NCI-H226 (cell line): ENCODE data around the gene CHIA.

Experiments used
- DNase-seq: peaks from one replicate; pipeline ENCODE4 v3.0.0-alpha.2; 2015

Gene CHIA

DNA sequence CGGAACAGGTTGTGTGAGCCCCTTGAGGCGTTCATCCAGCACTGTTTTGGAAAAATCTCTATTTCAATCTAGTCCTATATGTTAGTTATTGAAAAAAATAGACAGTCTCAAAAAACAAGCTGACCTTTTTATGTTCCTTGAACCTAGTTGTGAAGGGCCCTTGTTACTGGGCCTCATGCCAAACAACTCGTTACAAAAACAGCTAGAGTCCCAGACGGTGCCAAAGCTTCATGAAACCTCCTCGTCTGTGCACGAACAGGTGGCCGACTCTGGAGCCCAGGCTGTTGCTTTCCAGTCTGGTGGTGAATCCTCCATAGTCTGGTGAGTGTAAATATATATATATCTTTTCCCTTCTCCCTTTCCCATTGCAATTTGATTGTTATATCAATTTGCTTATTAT is at the start of gene CHIA:
Gene CHIA, plus strand, starts transcription at position 222 of the 400 bp plus-strand sequence. CDS start 19,617 bp downstream, outside the sequence.
- DNase-seq, result no peak

DNA sequence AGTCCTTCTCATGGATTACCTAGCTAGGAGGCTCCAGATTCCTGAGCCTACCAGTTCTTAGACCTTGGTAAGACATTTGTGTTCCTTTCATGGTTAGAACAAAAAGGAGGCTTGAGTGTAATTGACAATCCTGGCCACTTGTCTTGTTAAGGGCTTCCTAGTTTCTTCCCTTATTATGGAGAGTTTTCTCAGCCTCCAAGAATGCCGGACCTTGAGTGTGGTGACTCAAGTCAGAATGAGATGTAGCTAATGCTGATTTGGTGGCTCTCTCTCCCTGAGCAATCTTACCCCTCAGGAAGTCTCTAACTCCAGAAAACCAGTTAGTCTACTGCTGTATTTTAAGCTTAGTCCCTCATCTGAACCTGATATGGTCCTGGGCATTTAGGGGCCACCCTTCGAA is 48.9 kb upstream of the CHIA start:
- no peak for DNase-seq

DNA sequence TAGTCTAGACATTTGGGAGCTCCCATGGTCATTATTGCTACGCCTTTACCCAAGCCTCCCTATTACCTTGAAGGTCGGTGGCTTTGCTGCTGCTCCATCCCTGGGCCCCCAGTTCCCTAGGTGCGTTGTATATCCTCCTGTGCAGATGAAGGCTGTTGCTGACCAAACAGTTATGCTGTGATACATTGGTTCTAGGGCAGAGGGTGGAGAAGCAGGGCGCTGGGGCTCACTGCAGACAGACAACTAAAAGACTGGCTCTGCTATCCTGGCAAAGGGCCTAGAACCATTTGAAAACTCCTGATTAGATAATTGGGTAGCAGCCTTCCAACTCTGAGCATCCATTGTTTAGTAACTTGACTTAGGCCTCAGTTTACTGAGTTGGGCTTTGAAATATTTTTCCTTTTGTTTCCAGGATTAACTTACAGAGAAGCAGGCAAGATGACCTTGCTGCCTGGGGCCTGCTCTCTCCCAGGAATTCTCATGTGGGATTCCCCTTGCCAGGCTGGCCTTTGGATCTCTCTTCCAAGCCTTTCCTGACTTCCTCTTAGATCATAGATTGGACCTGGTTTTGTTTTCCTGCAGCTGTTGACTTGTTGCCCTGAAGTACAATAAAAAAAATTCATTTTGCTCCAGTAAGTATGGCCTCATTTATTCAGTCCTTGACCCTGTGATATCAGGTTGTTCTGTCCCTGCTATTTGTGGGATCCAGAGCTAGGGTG is 47.7 kb upstream of the CHIA start:
- peak; percentile 51 for DNase-seq

DNA sequence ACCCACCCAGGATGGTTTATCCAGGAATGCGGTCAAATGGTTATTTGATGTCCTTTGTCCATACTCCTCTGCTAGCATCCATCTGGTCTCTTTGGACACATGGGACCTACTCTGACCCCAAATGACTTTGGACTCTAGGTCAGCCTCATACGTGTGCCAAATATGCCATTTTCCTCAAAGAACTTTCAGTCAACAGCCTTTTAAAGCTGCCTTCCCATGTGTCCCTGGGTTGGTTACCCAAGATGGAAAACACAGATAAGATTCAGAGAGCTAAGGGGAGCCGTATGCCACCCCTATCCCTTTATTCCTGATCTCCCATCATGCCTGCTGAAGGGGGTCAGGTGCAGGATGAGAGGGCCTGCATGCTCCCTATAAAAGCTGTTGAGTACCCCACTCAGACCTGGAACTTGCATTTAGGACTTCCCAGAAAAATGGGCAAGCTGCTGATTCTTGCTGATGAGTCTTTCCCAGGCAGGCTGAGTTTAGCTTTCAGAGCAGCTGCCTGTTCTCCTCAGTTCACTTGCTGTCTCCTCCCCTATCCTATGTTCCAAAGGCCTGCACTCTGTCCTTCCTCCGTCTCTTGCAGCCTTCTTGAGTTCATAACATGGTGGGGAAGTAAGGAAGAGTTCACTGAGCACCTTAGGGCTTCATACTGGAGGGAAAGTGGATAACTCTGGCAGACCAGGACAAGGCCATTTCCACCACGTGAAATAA is 43.4 kb upstream of the CHIA start:
- no peak for DNase-seq

DNA sequence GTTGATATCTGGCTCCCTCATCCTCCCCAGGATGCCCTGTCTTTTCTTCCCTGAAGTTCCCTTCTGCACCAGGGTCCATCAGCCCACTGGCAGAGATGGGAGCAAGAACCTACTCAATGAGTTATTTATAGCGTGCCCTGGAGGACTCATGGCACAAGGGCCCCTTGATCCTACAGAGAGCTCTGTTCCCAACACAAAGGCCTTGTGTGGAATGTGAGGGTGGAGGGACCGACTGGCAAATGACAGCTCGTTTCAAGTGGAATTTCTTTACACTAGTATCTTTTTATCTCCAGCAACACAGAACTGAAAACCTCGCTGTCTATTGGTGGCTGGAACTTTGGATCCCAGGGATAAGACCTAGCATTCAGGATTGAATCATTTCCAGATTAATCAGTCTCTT is 40.7 kb upstream of the CHIA start:
- DNase-seq, result no peak

DNA sequence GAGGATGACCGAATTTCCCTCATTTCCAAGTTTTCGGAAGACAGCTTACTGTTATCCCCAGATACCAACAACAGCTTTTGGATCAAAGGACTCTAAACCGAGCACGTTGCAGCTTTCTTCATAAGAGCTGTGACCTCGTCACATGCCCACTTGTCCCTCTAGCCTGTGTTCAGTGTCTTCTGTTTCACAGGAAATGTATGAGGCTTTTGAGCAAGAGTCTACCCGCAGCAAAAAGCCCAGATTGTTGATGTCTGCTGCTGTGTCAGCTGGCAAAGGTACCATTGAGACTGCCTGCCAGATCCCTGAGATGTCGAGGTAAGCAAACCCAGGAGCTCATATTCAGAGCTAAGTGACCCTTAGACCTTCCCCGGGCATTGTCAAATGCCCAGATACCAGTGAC is 39.1 kb upstream of the CHIA start:
- DNase-seq, result no peak

DNA sequence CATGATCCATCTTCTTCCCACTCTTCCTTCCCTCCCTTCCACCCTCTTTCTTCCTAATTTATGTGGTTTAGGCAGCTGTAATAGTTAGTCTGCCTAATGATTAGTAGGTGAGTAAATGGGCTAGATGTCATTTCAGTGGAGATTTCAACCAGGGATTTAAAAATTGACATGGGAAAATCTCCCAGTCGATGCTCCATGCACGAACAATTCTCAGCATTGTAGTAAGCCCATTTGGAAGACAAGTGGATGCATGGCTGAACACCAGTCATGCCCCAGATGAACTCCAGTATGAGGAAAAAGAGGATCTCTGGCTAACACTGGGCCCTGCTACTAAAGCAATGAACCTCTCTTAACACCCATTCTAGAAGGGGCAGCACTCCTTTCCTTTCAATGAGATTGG is 37.9 kb upstream of the CHIA start:
- DNase-seq, result no peak

DNA sequence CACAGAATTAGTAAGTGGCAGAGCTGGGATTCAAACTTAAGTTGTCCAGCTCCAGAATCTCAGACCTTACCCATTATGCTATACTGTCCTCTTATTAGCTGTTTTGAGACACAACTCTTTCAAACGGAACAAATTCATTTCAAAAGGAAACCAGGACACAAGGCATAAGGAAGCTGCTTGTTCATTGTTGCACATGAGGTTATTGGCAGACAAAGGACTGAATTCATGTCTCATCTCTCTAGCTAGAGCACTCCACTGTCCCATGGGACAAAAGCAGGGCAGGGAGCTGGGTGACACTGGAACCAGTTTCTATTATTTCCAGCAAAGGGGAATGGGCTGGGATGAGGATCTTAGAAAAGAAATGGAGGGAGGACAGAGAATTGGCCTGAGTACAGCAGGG is 36.8 kb upstream of the CHIA start:
- DNase-seq, result no peak

DNA sequence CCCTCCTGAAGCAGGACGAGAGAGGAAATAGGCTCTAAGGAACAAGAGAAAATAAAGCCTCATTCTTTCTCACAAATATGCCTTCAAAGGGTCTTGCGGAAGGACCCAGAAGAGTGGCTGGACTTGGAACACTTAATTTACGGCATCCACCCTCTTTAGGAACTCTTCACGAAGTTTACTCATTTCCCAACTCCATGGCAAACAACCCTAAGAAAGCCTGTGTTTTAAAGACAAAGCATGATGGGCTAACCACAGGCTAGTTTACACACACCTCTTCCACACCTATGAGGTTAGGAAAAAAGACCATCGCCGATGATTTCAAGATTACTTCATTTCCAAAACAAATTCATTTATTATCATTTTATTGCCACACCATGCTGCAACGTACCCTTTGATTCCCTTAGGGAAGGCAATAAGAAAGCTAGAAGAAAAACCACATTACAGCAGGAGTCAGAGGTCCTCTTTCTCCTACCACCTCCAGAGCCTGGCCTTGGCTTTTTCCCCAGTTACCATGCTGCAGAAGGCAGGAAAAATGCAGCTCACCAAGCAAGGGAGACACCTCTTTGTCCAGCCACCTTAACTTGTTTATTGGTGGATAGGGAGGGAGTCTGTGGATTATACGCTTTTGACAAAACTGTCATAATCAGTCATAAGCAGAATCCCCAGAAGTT is 33.5 kb upstream of the CHIA start:
- no peak for DNase-seq

DNA sequence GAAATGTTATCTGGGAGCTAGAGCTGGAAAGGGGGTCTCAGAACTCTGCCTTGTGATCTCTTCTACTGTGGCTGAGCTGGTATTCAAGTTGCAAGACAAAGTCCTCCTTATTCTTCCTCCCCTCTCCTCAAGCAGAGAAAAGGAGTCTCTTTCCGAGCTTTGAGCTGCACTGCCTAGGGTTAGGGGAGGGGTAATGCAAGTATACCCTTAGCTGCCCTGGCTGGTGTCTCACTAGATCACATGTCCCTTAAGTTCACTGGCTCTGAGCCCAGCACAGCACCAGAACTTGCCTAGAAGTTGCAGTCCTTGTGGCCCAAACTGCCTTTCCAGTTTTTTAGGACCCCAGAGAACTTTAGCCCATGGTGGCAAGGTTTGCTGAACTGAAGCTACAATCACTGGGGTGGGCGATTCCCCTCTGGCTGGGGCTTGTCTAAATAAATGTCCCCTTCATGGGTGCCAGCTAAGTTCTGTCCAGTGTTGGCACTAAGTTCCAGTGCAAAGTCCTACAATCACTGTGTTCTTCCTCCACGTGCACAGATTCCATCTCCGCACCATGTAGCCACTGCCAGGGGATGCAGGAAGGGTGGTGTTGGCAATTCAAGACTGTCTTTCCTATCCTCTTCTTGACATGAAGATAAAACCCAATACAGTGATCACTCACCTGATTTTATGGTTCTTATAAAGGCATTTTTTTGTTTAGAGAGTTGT is 22.7 kb upstream of the CHIA start:
- no peak for DNase-seq

DNA sequence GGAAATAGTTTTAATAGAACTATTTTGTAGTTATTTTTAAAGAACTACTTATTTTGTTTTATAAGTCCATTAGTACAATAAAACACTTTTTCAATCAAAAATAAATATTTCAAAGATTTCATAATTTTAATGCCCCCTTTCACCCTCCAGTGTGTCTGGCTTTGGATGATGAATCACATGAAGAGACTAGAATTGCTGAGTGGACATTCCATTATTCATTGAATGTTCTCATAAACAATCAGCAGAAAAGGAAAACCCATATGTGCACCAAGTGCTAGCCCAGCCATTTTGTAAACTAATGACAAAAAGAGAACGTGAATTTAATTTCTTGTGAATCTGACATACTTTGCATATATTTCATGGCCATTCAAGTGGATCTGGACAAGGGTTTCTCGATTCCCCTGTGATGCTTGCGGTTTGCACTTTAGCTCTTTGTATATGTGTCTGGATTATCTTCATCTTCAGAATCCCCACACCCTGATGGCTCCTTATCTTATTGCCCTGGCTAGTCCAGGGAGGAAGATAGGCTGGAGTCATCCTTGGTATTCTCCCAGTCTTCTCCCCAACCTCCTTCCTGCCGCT is 20.7 kb upstream of the CHIA start:
- no peak for DNase-seq

DNA sequence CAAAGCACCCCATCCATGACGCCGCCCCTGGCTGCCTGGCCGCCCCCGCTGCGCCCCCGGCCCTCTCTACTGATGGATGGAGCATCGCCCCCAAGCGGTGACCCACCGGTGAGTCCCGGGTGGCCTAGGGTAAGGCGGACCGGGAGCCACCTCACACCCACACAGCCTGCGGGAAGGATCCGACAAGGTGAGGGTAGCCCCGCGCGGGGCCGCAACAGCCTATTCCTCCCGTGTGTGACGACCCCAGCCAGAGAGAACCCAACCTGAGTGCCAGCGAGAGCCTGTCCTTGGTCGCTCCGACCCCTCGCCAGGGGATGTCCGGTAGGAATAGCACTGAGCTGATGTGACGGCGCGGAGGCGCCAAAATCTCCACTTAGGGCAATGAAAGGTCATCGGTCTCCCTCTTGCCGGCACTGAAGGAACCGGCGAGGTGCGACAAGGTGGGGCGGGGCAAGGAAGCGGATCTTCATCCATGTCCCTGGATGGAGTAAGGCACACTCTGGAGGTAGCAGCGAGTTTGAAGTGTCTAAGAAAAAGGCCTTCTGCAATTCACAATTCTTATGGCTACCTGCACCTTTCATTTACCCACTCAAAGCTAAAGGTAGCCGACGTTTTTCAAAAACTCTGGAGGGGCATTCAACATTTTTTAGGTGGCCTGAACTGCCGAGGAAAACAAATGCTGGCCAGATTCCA is 19.7 kb upstream of the CHIA start:
- DNase-seq, result no peak

DNA sequence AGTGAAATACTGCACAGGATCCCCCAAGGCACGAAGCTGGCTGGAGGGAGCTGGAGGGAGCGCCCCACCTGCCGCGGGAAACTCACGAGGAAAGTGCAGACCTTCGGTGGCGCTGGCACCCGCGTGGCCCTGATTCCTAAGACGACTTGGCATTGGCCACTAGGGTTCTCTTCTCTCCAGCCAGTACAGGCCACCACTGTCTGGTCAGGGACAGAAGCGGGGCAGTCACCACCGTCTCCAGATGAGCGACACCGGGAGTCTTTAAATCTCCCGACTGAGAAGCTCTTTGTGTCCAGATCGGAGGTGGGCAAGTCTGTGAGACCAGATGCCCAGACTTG is 19.2 kb upstream of the CHIA start:
- DNase-seq, result no peak

DNA sequence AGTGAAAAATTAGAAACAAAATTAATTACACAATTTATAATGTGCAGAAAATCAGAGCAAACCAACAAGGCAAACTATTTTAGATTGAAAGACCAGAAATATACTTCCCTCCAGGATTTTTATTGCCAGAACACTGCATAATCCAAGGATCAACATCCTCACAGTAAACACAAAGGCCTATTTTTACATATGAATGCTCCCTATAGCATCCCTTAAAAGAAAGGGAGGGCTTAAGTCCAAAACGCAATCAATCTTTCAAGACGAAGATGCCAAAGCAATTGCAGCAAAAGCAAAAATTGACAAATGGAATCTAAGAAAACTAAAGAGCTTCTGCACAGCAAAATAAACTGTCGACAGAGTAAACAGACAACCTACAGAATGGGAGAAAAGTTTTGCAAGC is 18.6 kb upstream of the CHIA start:
- DNase-seq, result no peak

DNA sequence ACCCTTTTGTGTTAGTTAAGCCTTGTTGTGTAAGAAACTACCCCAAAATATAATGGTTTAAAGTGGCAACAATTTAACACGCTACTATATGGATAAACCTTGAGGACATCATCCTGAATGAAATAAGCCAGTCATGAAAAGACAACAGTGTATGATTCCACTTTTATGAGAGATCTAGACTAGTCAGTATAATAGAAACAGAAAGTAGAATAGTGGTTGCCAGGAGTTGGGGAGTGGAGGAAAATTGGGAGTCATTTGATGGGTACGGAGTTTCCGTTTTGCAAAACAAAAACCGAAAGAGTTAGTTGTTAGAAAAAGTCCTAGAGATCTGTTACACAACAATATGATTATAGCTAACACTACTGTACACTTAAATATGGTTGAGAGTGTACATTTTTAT is 16.0 kb upstream of the CHIA start:
- DNase-seq, result no peak

DNA sequence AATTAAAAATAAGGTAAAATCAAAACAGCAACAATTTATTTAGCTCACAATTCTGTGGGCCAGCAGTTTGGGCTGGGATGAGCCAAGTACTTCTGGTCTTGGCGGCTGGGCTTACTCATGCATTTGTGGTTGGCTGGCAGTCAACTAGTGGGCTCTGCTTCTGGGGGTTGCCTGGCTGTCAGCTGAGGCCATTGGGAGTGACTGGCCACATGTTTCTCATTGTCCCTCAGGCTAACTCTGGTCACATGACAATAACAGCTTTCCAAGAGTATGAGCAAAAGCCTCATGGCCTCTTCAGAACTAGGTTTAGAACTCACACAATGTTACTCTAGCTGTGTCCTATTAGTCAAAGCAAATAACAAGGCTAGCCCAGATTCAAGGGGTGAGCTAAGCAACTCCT is 15.6 kb upstream of the CHIA start:
- peak; percentile 47 for DNase-seq

DNA sequence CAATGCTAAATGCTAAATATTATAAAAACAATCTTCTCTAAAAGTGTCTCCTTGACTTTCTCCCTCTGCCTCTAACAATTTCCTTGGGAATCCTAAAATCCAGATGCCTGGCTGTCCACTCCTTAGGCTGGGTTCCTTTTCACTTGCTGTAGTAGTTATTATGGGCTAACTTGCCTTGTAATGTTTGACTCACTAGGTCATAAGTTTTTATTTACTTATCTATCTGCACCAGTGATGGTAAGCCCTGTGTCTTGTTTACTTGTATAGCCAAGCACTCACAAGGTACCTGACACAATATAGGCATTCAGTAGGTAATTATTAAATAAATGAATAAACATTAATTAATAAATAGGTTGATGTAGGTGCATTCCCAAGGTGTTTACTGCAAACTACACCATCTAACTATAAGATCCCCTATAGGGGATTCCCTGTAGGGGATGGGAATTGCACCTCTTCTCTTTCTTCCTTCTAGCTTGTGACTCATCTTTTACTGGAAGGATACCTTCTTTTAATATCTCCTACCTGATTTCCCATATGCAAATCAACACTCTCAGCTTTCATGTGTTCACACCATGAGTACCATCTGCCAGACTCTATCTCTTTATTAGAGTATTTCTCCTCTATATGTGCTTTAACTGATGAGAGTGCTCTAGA is 14.7 kb upstream of the CHIA start:
- no peak for DNase-seq

DNA sequence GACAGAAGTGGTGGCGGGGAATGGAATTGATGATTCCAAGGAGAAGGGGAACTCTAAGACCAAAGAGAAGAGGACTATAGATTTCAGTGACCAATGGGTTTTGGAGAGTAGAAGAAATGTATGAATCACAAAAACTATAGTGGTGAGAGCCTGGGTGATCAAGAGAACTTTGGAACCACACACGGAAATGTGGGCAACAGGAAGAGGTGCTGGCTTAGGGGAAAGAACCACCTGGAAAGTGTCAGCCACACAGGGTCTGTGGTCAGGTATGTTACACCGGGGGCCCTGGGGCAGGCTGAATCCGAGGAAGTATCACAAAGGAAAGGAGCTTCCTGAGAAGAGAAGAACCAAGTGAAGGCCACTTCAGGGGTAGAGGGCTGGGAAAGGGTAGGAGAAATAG is 11.5 kb upstream of the CHIA start:
- DNase-seq, result no peak

DNA sequence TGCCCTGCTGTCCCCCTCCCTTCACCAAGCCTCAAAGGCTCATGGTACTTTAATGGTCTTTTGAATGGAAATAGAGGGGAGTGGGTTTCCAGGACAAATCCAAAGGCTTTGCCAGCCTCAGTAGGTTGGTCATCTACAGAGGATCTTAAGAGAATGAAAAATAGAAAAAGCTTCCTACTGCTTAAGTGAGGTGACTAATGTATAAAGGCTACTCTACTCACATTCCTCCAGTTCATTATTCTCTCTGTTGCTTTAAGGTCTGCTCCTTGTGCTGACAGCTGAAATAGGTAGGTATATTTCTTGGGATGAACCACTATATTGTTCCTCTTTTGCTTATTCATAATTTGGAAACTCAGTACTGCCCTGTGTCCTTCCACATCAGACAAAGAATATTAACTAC is 10.4 kb upstream of the CHIA start:
- no peak for DNase-seq

DNA sequence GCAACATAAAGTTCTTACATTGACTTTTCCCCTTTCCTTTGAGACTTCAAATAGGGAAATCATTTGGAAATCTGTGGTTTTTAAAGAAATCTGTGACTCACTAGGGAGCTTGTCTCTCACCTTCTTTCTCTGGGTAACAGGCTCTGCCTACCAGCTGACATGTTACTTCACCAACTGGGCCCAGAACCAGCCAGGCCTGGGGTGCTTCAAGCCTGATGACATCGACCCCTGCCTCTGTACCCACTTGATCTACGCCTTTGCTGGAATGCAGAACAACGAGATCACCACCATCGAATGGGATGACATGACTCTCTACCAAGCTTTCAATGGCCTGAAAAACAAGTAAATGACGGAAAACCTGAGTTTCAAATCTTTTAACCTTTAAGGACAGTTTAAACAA is 9.2 kb upstream of the CHIA start:
- DNase-seq, result no peak

DNA sequence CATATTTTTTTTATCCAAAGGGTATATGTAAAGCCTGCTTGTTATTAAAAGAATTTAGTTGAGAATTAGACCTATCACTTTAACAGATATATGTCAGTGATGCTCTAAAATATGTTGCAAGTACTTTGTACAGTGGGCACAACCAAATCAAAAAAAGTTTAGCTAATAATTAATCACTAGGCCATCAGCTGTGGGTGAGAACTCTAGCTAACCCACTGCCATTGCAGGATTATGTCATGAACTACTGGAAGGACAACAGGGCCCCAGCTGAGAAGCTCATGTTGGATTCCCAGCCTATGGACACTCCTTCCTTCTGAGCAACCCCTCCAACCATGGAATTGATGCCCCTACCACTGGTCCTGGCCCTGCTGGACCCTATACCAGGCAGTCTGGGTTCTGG is 6.8 kb upstream of the CHIA start:
- DNase-seq, result no peak

DNA sequence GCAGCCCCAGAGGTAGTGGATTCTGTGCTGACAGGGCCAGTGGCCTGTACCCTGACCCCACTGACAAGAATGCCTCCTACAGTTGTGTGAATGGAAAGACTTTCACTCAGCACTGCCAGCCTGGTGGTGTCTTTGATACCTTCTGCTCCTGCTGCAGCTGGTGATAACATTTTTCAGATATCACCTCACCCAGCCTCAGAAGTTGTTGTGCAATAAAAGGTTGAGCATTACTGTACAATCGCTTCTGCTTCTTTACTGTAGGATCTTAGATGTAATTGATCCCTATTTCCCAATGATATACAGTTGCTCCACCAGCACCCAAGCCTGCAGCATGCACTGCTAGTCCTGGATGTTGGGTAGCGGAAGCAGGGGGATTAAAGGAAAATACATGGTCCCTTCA is 4.8 kb upstream of the CHIA start:
- DNase-seq, result peak; percentile 24
